BJ (cell line): ENCODE results near the gene MAML3. TPM values are rescaled to one million over a fixed set of nuclear protein-coding genes. Genes with fewer than 3 reads are reported as not detected.

Source experiments
- CTCF ChIA-PET: fragments of 350-600 bp; formaldehyde crosslinking; extraction: SDS; loops from one replicate; lab custom pipeline; 2021; ENCODE audit warnings: antibody characterized with exemption, inconsistent platforms; lab: Yijun Ruan, JAX
- POLR2A ChIA-PET: fragments of 300-600 bp; sonication (Branson Sonifier 250); formaldehyde crosslinking; extraction: SDS; loops from one replicate; lab custom pipeline; 2021; ENCODE audit warnings: antibody characterized with exemption; lab: Charles Lee
- DNase-seq: peaks from one replicate; pipeline ENCODE4 v3.0.0-alpha.2; 2011; ENCODE audit warnings: low read depth
- H3K27me3 ChIP-seq: 2 replicates; pipeline ENCODE4 v1.6.0; 2011; ENCODE audit warnings: low read length; ENCODE audit not compliant: control insufficient read depth, insufficient read depth
- H3K36me3 ChIP-seq: 2 replicates; pipeline ENCODE4 v1.5.1; 2011; ENCODE audit warnings: low read length; ENCODE audit not compliant: control insufficient read depth, insufficient read depth
- H3K4me3 ChIP-seq: 2 replicates; pipeline ENCODE4 v1.5.1; 2011; ENCODE audit warnings: low read depth, mild to moderate bottlenecking, control low read depth, low read length
- polyA plus RNA-seq: library from polyadenylated mRNA; depleted of rRNA; stranded (reverse); fragments of >200 nt; gene quantifications from 2 replicates; pipeline ENCODE4 v1.2.3, GENCODE V29; 2011
- TF ChIP-seq, protein P1 (sequence below): IDR thresholded peaks from 2 replicates; pipeline ENCODE4 v1.5.1; 2011; ENCODE audit warnings: low read depth, mild to moderate bottlenecking, control low read depth, inconsistent platforms, low read length, moderate library complexity; ENCODE audit not compliant: insufficient read depth

MAML3 gene
- polyA plus RNA-seq, 1 experiment: 1.6 TPM

DNA sequence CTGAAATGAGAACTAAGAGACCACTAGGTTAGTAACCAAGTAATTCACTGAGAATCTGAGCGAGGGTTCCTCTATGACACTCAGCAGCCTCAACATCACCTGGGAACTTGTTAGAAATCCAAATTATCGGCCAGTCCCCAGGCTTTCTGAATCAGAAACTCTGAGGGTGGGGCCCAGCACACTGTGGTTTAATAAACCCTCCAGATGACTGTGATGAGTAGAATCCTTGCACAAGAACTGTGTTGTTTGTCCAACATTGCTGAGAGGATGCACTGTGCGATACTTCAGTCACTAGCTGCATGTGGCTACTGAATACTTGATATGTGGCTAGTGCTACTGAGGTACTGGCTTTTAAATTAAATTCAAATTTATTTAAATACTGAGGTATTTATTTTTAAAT lies 243.9 kb downstream of the MAML3 start:
- H3K4me3 ChIP-seq: no peak overlapping the region
- no peak for DNase-seq
- H3K27me3 ChIP-seq: no peaks in the 10 kb centered on the region
- ChIA-PET POLR2A (no interaction called here), CTCF (no interaction called here)
- TF ChIP-seq, protein P1, sequence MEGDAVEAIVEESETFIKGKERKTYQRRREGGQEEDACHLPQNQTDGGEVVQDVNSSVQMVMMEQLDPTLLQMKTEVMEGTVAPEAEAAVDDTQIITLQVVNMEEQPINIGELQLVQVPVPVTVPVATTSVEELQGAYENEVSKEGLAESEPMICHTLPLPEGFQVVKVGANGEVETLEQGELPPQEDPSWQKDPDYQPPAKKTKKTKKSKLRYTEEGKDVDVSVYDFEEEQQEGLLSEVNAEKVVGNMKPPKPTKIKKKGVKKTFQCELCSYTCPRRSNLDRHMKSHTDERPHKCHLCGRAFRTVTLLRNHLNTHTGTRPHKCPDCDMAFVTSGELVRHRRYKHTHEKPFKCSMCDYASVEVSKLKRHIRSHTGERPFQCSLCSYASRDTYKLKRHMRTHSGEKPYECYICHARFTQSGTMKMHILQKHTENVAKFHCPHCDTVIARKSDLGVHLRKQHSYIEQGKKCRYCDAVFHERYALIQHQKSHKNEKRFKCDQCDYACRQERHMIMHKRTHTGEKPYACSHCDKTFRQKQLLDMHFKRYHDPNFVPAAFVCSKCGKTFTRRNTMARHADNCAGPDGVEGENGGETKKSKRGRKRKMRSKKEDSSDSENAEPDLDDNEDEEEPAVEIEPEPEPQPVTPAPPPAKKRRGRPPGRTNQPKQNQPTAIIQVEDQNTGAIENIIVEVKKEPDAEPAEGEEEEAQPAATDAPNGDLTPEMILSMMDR: no peak
- no peaks in the 10 kb centered on the region for H3K36me3 ChIP-seq

DNA sequence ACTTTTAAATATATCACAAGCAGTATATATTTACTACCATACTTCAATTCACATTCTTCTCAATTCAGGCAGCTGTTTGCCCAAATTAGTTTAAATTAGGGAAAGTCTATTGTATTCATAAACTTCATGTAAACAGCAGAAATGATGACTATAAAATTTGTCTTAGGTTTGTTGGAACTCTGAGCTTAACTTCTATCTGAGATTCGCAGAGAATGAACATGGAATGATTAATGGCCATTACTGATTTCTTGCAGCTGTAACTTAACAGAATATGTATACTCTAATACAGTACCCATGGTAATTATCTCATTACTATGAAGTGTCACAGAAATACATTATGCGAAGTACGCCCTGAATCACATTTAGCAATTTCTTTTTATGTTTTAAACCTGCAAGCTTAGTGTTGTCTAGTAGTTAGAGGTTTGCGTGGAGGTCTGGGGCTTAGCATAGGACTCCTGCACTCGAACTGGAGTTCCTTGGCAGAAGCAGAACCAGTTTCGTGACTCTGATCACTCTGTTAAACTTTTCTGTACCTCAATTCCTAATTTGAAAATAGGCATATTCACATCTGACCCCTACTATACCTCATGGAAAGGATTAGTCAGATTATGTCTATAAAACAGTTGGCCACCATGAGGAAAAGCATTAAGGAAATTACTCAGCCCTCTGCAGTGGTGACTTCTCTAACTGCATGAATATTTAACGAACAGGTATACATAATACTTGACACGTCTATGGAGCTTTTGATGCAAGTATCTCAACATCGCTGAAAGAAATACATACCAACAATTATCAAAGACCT lies 245.1 kb downstream of the MAML3 start:
- no peak overlapping the region for H3K4me3 ChIP-seq
- H3K27me3 ChIP-seq: no peaks in the 10 kb centered on the region
- no peak for DNase-seq
- CTCF ChIA-PET: interaction anchor here (0.7 kb wide), 1 partner anchor 15 kb away, joined by 3 read pairs; no protein-coding TSS in a partner anchor
- POLR2A ChIA-PET: no interaction called here
- no peaks in the 10 kb centered on the region for H3K36me3 ChIP-seq
- TF ChIP-seq, protein P1: no peak

DNA sequence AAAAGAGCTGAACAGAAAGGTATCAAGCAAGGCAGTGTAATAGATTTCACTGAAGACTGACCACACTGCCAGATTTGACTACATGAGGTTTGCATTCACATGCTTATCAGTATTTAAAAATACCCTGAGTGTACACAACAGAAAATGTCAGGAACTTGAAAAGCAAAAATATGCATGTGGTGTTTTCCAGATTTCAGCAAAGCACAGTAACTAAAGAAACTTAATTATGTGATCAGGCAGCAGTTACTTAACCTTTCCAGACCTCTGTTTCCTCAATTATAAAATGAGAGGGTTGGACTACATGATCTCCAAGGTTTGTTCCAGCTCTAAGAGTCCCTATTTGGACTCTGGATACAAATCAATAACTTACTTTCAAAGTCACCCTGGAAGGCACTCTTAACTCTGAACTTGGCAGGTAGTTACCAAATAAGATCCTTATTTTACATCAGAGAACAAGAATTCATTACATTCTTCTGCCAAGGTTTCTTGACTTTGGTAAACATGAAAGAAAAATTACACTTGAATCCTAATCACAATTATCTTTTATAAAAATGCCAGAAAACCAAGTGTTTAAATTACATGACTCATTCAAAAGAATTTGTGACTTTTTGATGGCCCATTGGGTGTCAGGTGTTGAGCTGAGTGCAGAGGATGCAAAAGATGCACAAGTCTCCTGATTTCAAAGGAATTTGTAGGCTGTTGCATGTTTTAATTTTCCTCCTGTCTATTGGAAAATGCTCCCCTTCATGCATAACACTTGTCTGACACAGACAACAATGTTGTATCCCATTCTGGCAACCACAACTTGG lies 246.8 kb downstream of the MAML3 start:
- TF ChIP-seq, protein P1: no peak
- Histone ChIP-seq H3K27me3 (no peaks in the 10 kb centered on the region), H3K4me3 (no peak overlapping the region), H3K36me3 (no peaks in the 10 kb centered on the region)
- ChIA-PET CTCF (no interaction called here), POLR2A (no interaction called here)
- no peak for DNase-seq

DNA sequence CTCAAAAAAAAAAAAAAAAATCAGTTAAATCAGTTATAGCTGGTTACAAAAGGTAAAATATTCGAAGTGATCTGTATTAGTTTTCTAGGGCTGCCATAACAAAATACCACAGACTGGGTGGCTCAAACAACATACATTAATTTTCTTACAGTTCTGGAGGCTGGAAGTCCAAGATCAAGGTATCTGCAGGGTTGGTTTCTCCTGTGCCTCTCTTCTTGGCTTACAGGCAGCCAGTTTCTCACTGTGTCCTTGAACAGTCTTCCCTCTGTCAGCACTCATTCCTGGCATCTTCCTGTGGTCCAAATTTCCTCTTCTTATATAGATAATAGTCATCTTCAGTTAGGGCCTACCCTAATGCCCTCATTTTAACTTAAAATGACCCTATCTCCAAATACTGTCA lies 248.5 kb downstream of the MAML3 start:
- H3K36me3 ChIP-seq: no peaks in the 10 kb centered on the region
- CTCF ChIA-PET: no interaction called here
- no peak overlapping the region for H3K4me3 ChIP-seq
- no peaks in the 10 kb centered on the region for H3K27me3 ChIP-seq
- no peak for DNase-seq
- POLR2A ChIA-PET: no interaction called here
- TF ChIP-seq, protein P1: no peak

DNA sequence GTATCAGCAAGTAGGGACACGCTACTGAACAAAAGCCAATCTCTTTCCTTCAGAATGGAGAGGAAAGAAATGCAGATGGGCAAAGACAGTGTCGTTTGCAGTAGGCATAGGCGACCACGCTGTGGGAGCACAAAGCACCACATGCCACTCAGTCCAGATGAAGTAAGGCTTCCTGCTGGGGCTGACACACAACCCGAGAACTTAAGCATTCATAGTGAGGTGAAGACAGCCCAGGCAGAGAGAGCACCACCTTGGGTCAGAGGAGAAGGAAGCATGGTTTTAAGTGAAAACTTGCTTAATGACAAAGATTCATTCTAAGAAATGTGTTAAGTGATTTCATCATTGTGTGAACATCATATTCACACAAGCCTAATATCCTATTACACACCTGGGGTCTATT lies 249.6 kb downstream of the MAML3 start:
- TF ChIP-seq, protein P1: no peak
- POLR2A ChIA-PET: interaction anchor here (0.6 kb wide), 1 partner anchor 341 kb away, joined by 3 read pairs; no protein-coding TSS in a partner anchor

More for the DNA sequence above, 249.6 kb downstream of the MAML3 start:
- no peaks in the 10 kb centered on the region for H3K36me3 ChIP-seq
- H3K27me3 ChIP-seq: no peaks in the 10 kb centered on the region
- no peak for DNase-seq
- no peak overlapping the region for H3K4me3 ChIP-seq
- CTCF ChIA-PET: no interaction called here
